K562 (cell line): ENCODE data around the gene NRM. TPM values are rescaled to one million over a fixed set of nuclear protein-coding genes. Genes with fewer than 3 reads are reported as not detected.
"Not testable (repeated sequence)": the region's sequence is repeated elsewhere in the genome, so short reads cannot be mapped to it uniquely, and the experiment has no call there.

Experiments
- ATAC-seq: fragments of 200-7000 bp; cut with Tn5 transposase; 3 replicates; pipeline ENCODE4 v1.9.1; 2020; ENCODE audit warnings: moderate library complexity
- BruUV-seq: library from RNA; stranded (reverse); fragments of 400-500 nt; replicated peaks from 2 replicates; lab custom pipeline; 2021; lab: Mats Ljungman, UMichigan
- CTCF ChIA-PET: fragments of 300-600 bp; formaldehyde crosslinking; extraction: SDS; loops from one replicate; lab custom pipeline; 2021; ENCODE audit warnings: low intra/inter-chr PET ratio; lab: Yijun Ruan, JAX
- POLR2A ChIA-PET: fragments of 300-600, 350-650 bp; sonication (Branson Sonifier 250); formaldehyde crosslinking; extraction: SDS; loops from one replicate; lab custom pipeline; 2021; ENCODE audit warnings: antibody characterized with exemption, inconsistent platforms; lab: Yijun Ruan, JAX
- DNase-seq, 4 experiments: peaks; one replicate each; pipeline versions ENCODE4 v3.0.0 to v3.0.0-alpha.2; 2011 to 2018; ENCODE audit warnings: low spot score in 3 of 4, mixed read lengths in 3 of 4; ENCODE audit errors: extremely low read depth in 1 of 4
- FAIRE-seq: peaks from 2 replicates; lab custom pipeline; 2011; peaks lifted over from hg19 to GRCh38; lab: Jason Lieb, UNC
- H2AFZ ChIP-seq: 2 replicates; pipeline ENCODE4 v1.6.0; 2011; ENCODE audit warnings: low read depth, low read length, control low read depth, inconsistent platforms
- H3K27ac ChIP-seq: fragments of 200-600 bp; 3 replicates; pipeline ENCODE4 v1.8.0; 2011; ENCODE audit warnings: low read depth, mild to moderate bottlenecking, control low read depth, inconsistent platforms, low read length, moderate library complexity, mixed read lengths; ENCODE audit errors: extremely low read depth
- H3K27me3 ChIP-seq, 2 experiments: fragments of 300-600 bp in 1 of 2; 2 replicates in 1 of 2; 3 replicates in 1 of 2; pipeline versions ENCODE4 v1.6.0 to v1.8.0; 2011; ENCODE audit warnings: inconsistent platforms in 2 of 2, low read length in 2 of 2, mild to moderate bottlenecking in 1 of 2, mixed read lengths in 1 of 2, moderate library complexity in 1 of 2; ENCODE audit not compliant: control insufficient read depth in 2 of 2, insufficient read depth in 2 of 2
- H3K36me3 ChIP-seq: fragments of 300-600 bp; 3 replicates; pipeline ENCODE4 v1.8.0; 2011; ENCODE audit warnings: mild to moderate bottlenecking, low read length, inconsistent platforms; ENCODE audit not compliant: control insufficient read depth, insufficient read depth
- H3K4me1 ChIP-seq, 2 experiments: fragments of 200-600 bp in 1 of 2; replicated peaks in 1 of 2; 2 replicates in 1 of 2; 3 replicates in 1 of 2; pipeline versions ENCODE4 v1.5.1 to v1.8.0; 2011; ENCODE audit warnings: inconsistent platforms in 2 of 2, low read length in 2 of 2, mild to moderate bottlenecking in 1 of 2, mixed read lengths in 1 of 2, moderate library complexity in 1 of 2; ENCODE audit not compliant: control insufficient read depth in 2 of 2, insufficient read depth in 2 of 2
- H3K4me2 ChIP-seq: 2 replicates; pipeline ENCODE4 v1.6.1; 2011; ENCODE audit warnings: low read length, control low read depth, inconsistent platforms, mixed read lengths; ENCODE audit not compliant: insufficient read depth
- H3K4me3 ChIP-seq: fragments of 200-600 bp; sonication (generic), shearing (Covaris generic); 2 replicates; pipeline ENCODE4 v1.5.1; 2016; ENCODE audit warnings: control low read depth, inconsistent platforms
- H3K79me2 ChIP-seq: fragments of 200-600 bp; 3 replicates; pipeline ENCODE4 v1.8.0; 2011; ENCODE audit warnings: low read length, inconsistent platforms; ENCODE audit not compliant: control insufficient read depth, insufficient read depth
- H3K9ac ChIP-seq, 2 experiments: 2 replicates each; pipeline versions ENCODE4 v1.6.0 to v1.6.1; 2011; ENCODE audit warnings: low read depth in 2 of 2, low read length in 2 of 2, control low read depth in 1 of 2, inconsistent platforms in 1 of 2, mild to moderate bottlenecking in 1 of 2, mixed read lengths in 1 of 2; ENCODE audit not compliant: insufficient read depth in 1 of 2
- H3K9me1 ChIP-seq: one replicate; pipeline ENCODE4 v1.6.0; 2011; ENCODE audit warnings: inconsistent platforms, mild to moderate bottlenecking, low read length, moderate library complexity; ENCODE audit not compliant: control insufficient read depth, insufficient read depth
- H3K9me3 ChIP-seq: replicated peaks from 2 replicates; pipeline ENCODE4 v1.5.1; 2011; ENCODE audit warnings: low read depth, low read length, inconsistent platforms; ENCODE audit not compliant: control insufficient read depth, insufficient read depth
- H4K20me1 ChIP-seq: replicated peaks from 2 replicates; pipeline ENCODE4 v1.6.1; 2011; ENCODE audit warnings: low read length, inconsistent platforms, mixed read lengths; ENCODE audit not compliant: control insufficient read depth, insufficient read depth
- ARID1B ChIP-seq: fragments of 450-650 bp; IDR thresholded peaks from 2 replicates; pipeline ENCODE4 v1.6.1; 2016; ENCODE audit warnings: antibody characterized with exemption, mild to moderate bottlenecking, inconsistent platforms
- ATF3 ChIP-seq, 2 experiments: fragments of 450-650 bp in 1 of 2; sonication (generic) in 1 of 2; formaldehyde crosslinking in 1 of 2; IDR thresholded peaks in 1 of 2; conservative IDR thresholded peaks in 1 of 2; 2 replicates each; pipeline versions ENCODE4 v1.6.1 to v1.8.1; 2016 to 2023; ENCODE audit warnings: mild to moderate bottlenecking in 2 of 2, moderate library complexity in 2 of 2, inconsistent platforms in 1 of 2, missing genetic modification reagents in 1 of 2
- ATF7 ChIP-seq: fragments of 450-650 bp; IDR thresholded peaks from 2 replicates; pipeline ENCODE4 v1.7.1; 2014; ENCODE audit warnings: mild to moderate bottlenecking, moderate library complexity
- CBFA2T3 ChIP-seq: fragments of 450-650 bp; IDR thresholded peaks from 2 replicates; pipeline ENCODE4 v1.6.1; 2017
- CEBPG ChIP-seq, 3 experiments: fragments of 200-800 bp in 1 of 3; sonication (Bioruptor generic) in 1 of 3; sonication (generic) in 1 of 3; formaldehyde crosslinking in 1 of 3; IDR thresholded peaks in 2 of 3; conservative IDR thresholded peaks in 1 of 3; 2 replicates each; pipeline versions ENCODE4 v1.6.1 to v1.8.0; 2016 to 2022; ENCODE audit warnings: missing compliant biosample characterization in 2 of 3, missing genetic modification characterization in 2 of 3, mild to moderate bottlenecking in 1 of 3, missing genetic modification reagents in 1 of 3
- CREM ChIP-seq: IDR thresholded peaks from 2 replicates; pipeline ENCODE4 v1.6.1; 2014; ENCODE audit warnings: antibody characterized with exemption, low read depth
- DPF2 ChIP-seq: fragments of 450-650 bp; IDR thresholded peaks from 2 replicates; pipeline ENCODE4 v1.6.1; 2016
- EGR1 ChIP-seq: fragments of 450-650 bp; conservative IDR thresholded peaks from 2 replicates; pipeline ENCODE4 v1.6.1; 2017; ENCODE audit warnings: mild to moderate bottlenecking
- JUN ChIP-seq, 2 experiments: sonication (generic) in 1 of 2; formaldehyde crosslinking in 1 of 2; IDR thresholded peaks; 2 replicates each; pipeline versions ENCODE4 v1.6.1 to v1.8.0; 2012 to 2022; ENCODE audit warnings: borderline replicate concordance in 2 of 2, mild to moderate bottlenecking in 2 of 2, improper control_type of control experiment in 1 of 2, low read depth in 1 of 2, low read length in 1 of 2, missing genetic modification reagents in 1 of 2
- JUND ChIP-seq, 2 experiments: IDR thresholded peaks; 2 replicates in 1 of 2; 3 replicates in 1 of 2; pipeline ENCODE4 v1.6.1; 2011; ENCODE audit warnings: borderline replicate concordance in 2 of 2, low read depth in 2 of 2, low read length in 2 of 2, improper control_type of control experiment in 1 of 2, missing biosample characterization in 1 of 2, missing genetic modification characterization in 1 of 2, missing genetic modification reagents in 1 of 2
- KDM1A ChIP-seq, 2 experiments: fragments of 450-650 bp; IDR thresholded peaks; 2 replicates each; pipeline ENCODE4 v1.6.1; 2016; ENCODE audit warnings: mild to moderate bottlenecking in 2 of 2
- SMARCE1 ChIP-seq: fragments of 450-650 bp; IDR thresholded peaks from 2 replicates; pipeline ENCODE4 v1.7.1; 2016; ENCODE audit warnings: mild to moderate bottlenecking
- ZBTB7A ChIP-seq: IDR thresholded peaks from 2 replicates; pipeline ENCODE4 v1.6.1; 2011; ENCODE audit warnings: low read depth, mild to moderate bottlenecking, low read length, moderate library complexity, borderline replicate concordance; ENCODE audit not compliant: control insufficient read depth
- ZEB2 ChIP-seq: fragments of 450-650 bp; IDR thresholded peaks from 2 replicates; pipeline ENCODE4 v1.6.1; 2016
- ZNF263 ChIP-seq: sonication (generic); formaldehyde crosslinking; IDR thresholded peaks from 2 replicates; pipeline ENCODE4 v1.8.0; 2022; ENCODE audit warnings: mild to moderate bottlenecking, missing genetic modification reagents, borderline replicate concordance
- WGBS: fragments of 100-300 bp; shearing (Covaris generic); methylation state at CpG from one replicate; pipeline ENCODE4 v1.1.6; 2016; ENCODE audit warnings: low coverage, mixed read lengths; ENCODE audit not compliant: insufficient coverage; ENCODE audit errors: missing lambda C conversion rate; 5-methylcytosine and 5-hydroxymethylcytosine counted together
- in situ Hi-C: fragments of 300-500 bp; cut with MboI; formaldehyde crosslinking; loops from 4 replicates; pipeline ENCODE4 v1.15.0; 2018; ENCODE audit warnings: inconsistent platforms, mixed read lengths
- intact Hi-C: fragments of 100-400 bp; cut with micrococcal nuclease; formaldehyde crosslinking; loops from 2 replicates; pipeline ENCODE4 v1.14.2; 2022
- polyA plus RNA-seq, 8 experiments: library from polyadenylated mRNA; depleted of rRNA in 4 of 8; stranded (reverse) in 5 of 8; unstranded in 3 of 8; fragments of >200 nt; fragmentation: Nextera tagmentation in 2 of 8; fragmentation: Illumina TruSeq in 1 of 8; extraction: Ambion mirVana in 2 of 8; extraction: Trizol in 1 of 8; gene quantifications; 2 replicates each; pipeline versions ENCODE4 v1.2.1 to v1.2.3, GENCODE V29; 2011 to 2014; ENCODE audit warnings: inconsistent platforms in 1 of 8, missing spikeins in 1 of 8
- total RNA-seq, 7 experiments: library from RNA; depleted of rRNA in 6 of 7; stranded (reverse); fragments of >200 nt in 6 of 7; fragmentation: Illumina TruSeq in 2 of 7; extraction: Trizol in 2 of 7; gene quantifications; 2 replicates each; pipeline versions ENCODE4 v1.2.1 to v1.2.3, GENCODE V29; 2011 to 2021; ENCODE audit warnings: low replicate concordance in 1 of 7

The NRM gene
- total and polyA plus RNA-seq, 9 of the 15 experiments (the other 6 are each of a cell fraction or from before 2014, with no cell fraction given) = 9.7 to 58.2 (median 18.1) TPM

DNA sequence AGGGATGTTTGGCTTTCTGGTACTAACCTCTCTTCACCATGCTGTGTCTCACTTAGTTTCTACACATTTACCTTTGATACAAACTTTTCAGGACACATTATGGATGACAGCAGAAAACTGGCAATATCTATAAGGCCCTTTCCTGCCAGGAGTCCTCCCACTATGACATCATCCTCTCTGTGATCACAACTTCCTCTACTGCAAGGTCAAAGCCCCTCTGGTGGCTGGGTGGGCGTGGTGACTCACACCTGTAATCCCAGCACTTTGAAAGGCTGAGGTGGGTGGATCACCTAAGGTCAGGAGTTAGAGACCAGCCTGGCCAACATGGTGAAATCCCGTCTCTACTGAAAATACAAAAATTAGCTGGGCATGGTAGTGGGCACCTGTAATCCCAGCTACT is 24.5 kb downstream of the NRM start:
- in situ Hi-C loops; H4K20me1 ChIP-seq; H3K4me2 ChIP-seq; H3K79me2 ChIP-seq; BruUV-seq; H3K9me1 ChIP-seq; H3K9me3 ChIP-seq; H3K27me3 ChIP-seq; H2AFZ ChIP-seq; intact Hi-C loops; H3K9ac ChIP-seq; H3K4me3 ChIP-seq; TF ChIP-seq JUN (CRISPR knock-in tag; IDR thresholded peaks at IDR 0.05; ENCODE audit: borderline replicate concordance); ATF3 (CRISPR knock-in tag; conservative IDR thresholded peaks at IDR 0.05); CEBPG (CRISPR knock-in tag; IDR thresholded peaks at IDR 0.05): not testable (repeated sequence)
- POLR2A ChIA-PET = interaction anchor here (0.6 to 1.2 kb wide), 2 partner anchors 25 to 122 kb away, joined by 4 to 5 read pairs; no protein-coding TSS in a partner anchor
- FAIRE-seq = peak; percentile 58
- CTCF ChIA-PET = interaction anchor here (0.5 kb wide), 1 partner anchor 214 kb away, joined by 3 read pairs; no protein-coding TSS in a partner anchor
- H3K4me1 ChIP-seq = peaks cover 7 to 13% of the 10 kb centered on the region in 2 experiments
- peak; percentile 49; the same call in 1 of the 3 replicates for ATAC-seq
- WGBS = 80% methylated on average over 2 of the region's 2 CpGs
- TF ChIP-seq JUN (IDR thresholded peaks at IDR 0.05; ENCODE audit: borderline replicate concordance, low read depth, low read length) = peak; percentile 43; the same call in 1 of the 2 replicates
- peak; percentile 26; the same call in 1 of the 2 replicates for TF ChIP-seq ZBTB7A
- 0 out of 2 replicates have a peak, but pooled peaks have one; percentile 57 for TF ChIP-seq ZEB2
- TF ChIP-seq SMARCE1 = peak; percentile 52
- TF ChIP-seq DPF2 = peak; percentile 62
- TF ChIP-seq ZNF263 = peak; percentile 22; the same call in 1 of the 2 replicates
- TF ChIP-seq ATF3 (IDR thresholded peaks at IDR 0.05) = peak; percentile 96
- TF ChIP-seq CBFA2T3 = 0 out of 2 replicates have a peak, but pooled peaks have one; percentile 5
- TF ChIP-seq ARID1B = peak; percentile 47; the same call in 1 of the 2 replicates
- TF ChIP-seq KDM1A (IDR thresholded peaks at IDR 0.05) = peak in 1 of 2 experiments; percentile 48; a peak in 2 of 4 replicates
- TF ChIP-seq ATF7 = peak; percentile 88
- TF ChIP-seq JUND (IDR thresholded peaks at IDR 0.05; ENCODE audit: borderline replicate concordance, low read depth, low read length) = peak; percentile 80
- TF ChIP-seq JUND (tag; IDR thresholded peaks at IDR 0.05; ENCODE audit: borderline replicate concordance, low read depth, low read length) = 0 out of 3 replicates have a peak, but pooled peaks have one; percentile 44
- peak; percentile 90 for TF ChIP-seq EGR1
- TF ChIP-seq CREM = peak; percentile 42; the same call in 1 of the 2 replicates
- TF ChIP-seq CEBPG (tag; conservative IDR thresholded peaks at IDR 0.05 in 1 of 2, IDR thresholded peaks at IDR 0.05 in 1 of 2) = 0 out of 4 replicates have a peak, but pooled peaks of 1 of the 2 experiments have one; percentile 13
- peak in 3 of 4 experiments; percentile 39 to 67 (median 56) for DNase-seq
- H3K36me3 ChIP-seq = peaks cover 83% of the 10 kb centered on the region
- peak overlapping the region; percentile 39; the same call in 2 of the 3 replicates for H3K27ac ChIP-seq
